ENCODE results near the gene ALG5.
A peak's percentile ranks its signal among the peaks of the same experiment; 100 is the strongest.

ALG5 gene

GRCh38 chr13:36999054-36999714 is at the start of gene ALG5:
ALG5 (minus strand) TSS chr13:36999340; CDS start chr13:36999300, 40 bp downstream.
- DNase-seq (ENCODE audit: low spot score) (peak; percentile 83), FAIRE-seq (no peak)

GRCh38 chr13:37047846-37048245 is 48.7 kb upstream of the ALG5 start:
- no peak for DNase-seq (ENCODE audit: low spot score)
- no peak for FAIRE-seq

GRCh38 chr13:37047032-37047431 is 47.9 kb upstream of the ALG5 start:
- DNase-seq (ENCODE audit: low spot score) (no peak), FAIRE-seq (no peak)

- DNase-seq (ENCODE audit: low spot score) (no peak), FAIRE-seq (no peak)
Observed at GRCh38 chr13:37046062-37046461, 46.9 kb upstream of the ALG5 start.

- FAIRE-seq (no peak), DNase-seq (ENCODE audit: low spot score) (no peak)
Observed at GRCh38 chr13:37040789-37041188, 41.6 kb upstream of the ALG5 start.

- no peak for FAIRE-seq
- DNase-seq (ENCODE audit: low spot score), result no peak
Observed at GRCh38 chr13:37039896-37040295, 40.8 kb upstream of the ALG5 start.

- FAIRE-seq, result no peak
Observed at GRCh38 chr13:37037241-37037640, 38.1 kb upstream of the ALG5 start.

GRCh38 chr13:37029617-37030016 is 30.5 kb upstream of the ALG5 start:
- FAIRE-seq, result no peak

More at GRCh38 chr13:37037241-37037640, 38.1 kb upstream of the ALG5 start:
- no peak for DNase-seq (ENCODE audit: low spot score)

GRCh38 chr13:37027639-37028038 is 28.5 kb upstream of the ALG5 start:
- DNase-seq (ENCODE audit: low spot score) (no peak), FAIRE-seq (no peak)

More at GRCh38 chr13:37029617-37030016, 30.5 kb upstream of the ALG5 start:
- no peak for DNase-seq (ENCODE audit: low spot score)

- FAIRE-seq, result no peak
- no peak for DNase-seq (ENCODE audit: low spot score)
Observed at GRCh38 chr13:37026771-37027170, 27.6 kb upstream of the ALG5 start.

- FAIRE-seq, result no peak
- DNase-seq (ENCODE audit: low spot score), result no peak
Observed at GRCh38 chr13:37023871-37024270, 24.7 kb upstream of the ALG5 start.

GRCh38 chr13:37014609-37015008 is 15.5 kb upstream of the ALG5 start:
- no peak for DNase-seq (ENCODE audit: low spot score)
- no peak for FAIRE-seq

- DNase-seq (ENCODE audit: low spot score) (no peak), FAIRE-seq (no peak)
Observed at GRCh38 chr13:37011788-37012187, 12.6 kb upstream of the ALG5 start.

- no peak for DNase-seq (ENCODE audit: low spot score)
- FAIRE-seq, result no peak
Observed at GRCh38 chr13:37011002-37011401, 11.9 kb upstream of the ALG5 start.

GRCh38 chr13:37010424-37010823 is 11.3 kb upstream of the ALG5 start:
- DNase-seq (ENCODE audit: low spot score), result no peak
- no peak for FAIRE-seq

GRCh38 chr13:37009692-37010091 is 10.6 kb upstream of the ALG5 start:
- DNase-seq (ENCODE audit: low spot score) (no peak), FAIRE-seq (no peak)

GRCh38 chr13:37001921-37002250 is 2.7 kb upstream of the ALG5 start:
- DNase-seq (ENCODE audit: low spot score) (no peak), FAIRE-seq (no peak)

- no peak for FAIRE-seq
- DNase-seq (ENCODE audit: low spot score), result peak; percentile 4
Observed at GRCh38 chr13:36998624-36999041, 507 bp downstream of the ALG5 start.

- no peak for FAIRE-seq
Observed at GRCh38 chr13:36997716-36998427, 1.3 kb downstream of the ALG5 start.

GRCh38 chr13:36992362-36992761 is 6.8 kb downstream of the ALG5 start:
- FAIRE-seq (no peak), DNase-seq (ENCODE audit: low spot score) (no peak)

More at GRCh38 chr13:36997716-36998427, 1.3 kb downstream of the ALG5 start:
- DNase-seq (ENCODE audit: low spot score), result no peak

- FAIRE-seq, result no peak
- DNase-seq (ENCODE audit: low spot score), result no peak
Observed at GRCh38 chr13:36986462-36987240, 12.5 kb downstream of the ALG5 start.

GRCh38 chr13:36981156-36981743 is 17.9 kb downstream of the ALG5 start:
- no peak for FAIRE-seq
- DNase-seq (ENCODE audit: low spot score), result peak; percentile 7
